ENCODE measurements around the gene LIPT2.

The LIPT2 gene

DNA sequence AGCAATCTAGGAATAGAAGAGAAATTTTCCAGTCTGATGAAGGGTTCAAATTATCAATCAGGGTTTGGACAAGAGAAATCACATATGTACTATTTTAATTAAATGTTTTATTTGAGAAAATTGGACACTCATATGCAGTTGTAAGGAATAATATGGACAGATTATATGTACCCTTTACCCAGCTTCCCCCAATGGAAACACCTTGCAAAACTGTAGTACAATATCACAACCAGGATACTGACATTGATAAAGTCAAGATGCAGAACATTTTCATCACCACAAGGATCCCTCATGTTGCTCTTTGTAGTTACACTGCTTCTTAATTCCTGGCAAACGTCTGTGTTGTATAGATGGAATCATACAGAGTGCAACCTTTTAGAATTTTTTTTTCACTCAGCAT is 1.4 kb upstream of the LIPT2 start:
- DNase-seq (ENCODE audit: low read depth), result no peak

DNA sequence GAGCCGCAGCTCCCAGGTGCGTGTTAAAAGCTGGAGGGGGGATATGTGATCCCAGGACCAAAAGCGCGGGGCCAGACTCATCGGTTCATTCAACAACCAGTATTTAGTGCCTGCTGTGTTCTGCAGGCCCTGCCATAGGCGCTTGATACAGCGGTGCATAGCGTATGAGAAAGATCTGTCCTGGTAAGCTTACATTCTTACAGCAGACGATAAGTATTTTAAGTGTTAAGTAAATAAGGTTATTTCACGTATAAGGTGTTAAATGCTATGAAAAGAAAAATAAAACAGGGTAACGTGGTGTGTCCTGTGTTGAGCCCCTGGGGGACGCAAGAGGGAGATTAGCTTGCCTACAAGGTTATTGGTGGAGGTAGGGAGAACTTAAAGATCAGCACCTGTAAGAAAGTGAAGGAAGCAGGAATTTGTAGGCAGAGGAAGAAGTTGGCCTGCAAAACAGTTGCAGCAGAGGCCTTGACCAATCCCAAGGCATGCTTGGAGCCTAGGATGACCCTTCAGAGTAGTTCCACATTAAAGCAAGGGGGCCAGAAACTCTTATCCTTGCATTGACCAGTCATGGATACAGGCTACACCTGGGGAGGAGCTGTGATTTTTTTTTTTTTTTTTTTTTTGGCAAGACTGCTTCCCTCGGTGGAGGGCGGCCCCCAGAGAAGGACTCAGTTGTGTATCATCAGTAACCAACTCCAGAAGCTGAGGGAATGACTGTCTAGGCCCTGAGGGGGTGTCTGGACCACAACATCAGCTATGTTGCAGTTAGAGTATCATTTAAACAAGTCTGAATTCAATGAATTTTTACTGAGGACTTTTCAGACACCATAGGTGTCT is 487 bp upstream of the LIPT2 start:
- DNase-seq (ENCODE audit: low read depth), result peak; percentile 79

DNA sequence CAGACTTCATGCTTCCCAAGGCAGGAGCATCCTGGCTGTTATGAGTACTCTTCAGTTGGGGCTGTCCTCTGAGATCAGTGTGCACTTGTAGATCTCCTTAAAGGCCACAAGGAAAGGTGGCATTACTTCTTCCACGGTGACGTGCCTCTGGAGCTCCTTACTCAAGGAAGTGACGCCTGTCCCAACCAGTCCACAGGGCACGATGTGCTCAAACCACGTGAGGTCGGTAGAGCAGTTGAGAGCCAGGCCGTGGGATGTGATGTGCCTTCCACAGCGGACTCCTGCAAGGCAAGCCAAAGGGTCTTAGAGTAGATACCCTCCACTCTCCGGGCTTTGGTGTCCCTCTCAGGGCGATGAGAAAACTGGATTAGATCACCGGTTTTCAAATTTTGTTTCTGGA is 1.4 kb downstream of the LIPT2 start:
- DNase-seq (ENCODE audit: low read depth), result no peak

DNA sequence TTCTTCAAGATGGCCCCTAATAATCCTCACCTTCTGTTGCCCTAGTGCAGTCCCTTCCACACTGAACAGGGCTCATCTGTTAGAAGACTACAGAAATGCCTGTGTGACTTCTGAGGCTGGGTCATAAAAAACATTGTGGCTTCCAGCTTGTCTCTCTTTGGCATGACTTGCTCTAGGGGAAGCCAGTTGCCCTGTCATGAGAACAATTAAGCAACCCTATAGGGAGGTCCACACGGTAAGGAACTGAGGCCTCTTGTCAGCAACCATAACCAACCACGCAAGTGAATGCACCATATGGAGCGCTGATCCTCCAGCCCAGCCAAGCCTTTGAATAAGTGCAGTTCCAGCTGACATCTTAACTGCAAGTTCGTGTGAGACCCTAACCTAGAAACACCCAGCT is 2.6 kb downstream of the LIPT2 start:
- DNase-seq (ENCODE audit: low read depth), result no peak

DNA sequence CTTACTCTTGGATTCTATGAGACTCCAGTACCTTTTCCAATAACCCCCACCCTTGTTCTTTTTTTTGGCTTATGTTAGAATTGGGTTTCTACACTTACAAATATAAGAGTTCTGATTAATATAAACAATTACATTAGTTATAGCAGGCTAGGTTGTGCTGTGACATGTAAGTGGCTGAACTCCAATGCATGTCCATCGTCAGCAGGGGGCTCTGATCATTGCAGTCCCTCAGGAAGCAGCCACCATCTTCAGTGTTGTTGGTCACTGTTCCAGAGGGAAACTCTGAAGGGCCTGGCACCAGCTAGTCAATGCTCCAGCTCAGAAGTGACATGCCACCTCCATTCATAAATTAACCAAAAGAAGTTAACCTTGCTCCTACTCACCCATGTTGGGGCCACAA is 5.6 kb downstream of the LIPT2 start:
- DNase-seq (ENCODE audit: low read depth), result peak; percentile 45

DNA sequence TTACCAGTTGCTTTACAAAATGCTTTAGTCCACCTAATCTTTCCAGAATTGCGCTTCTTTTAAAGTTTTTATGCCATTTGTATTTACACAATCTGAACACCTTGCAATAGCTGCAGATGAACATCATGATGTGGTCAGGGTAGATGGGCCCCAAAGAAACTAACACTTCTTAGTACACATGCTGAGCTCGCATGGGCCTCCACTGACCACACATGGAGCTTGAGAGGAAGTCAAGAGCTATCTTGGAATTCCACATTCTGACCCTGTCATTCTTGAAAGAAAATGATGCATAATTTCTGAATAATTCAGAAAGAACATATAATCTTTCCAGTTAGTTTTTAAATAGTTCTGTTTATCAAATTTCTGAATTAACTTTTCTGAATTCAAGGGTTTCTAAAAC is 7.7 kb downstream of the LIPT2 start:
- DNase-seq (ENCODE audit: low read depth), result no peak

DNA sequence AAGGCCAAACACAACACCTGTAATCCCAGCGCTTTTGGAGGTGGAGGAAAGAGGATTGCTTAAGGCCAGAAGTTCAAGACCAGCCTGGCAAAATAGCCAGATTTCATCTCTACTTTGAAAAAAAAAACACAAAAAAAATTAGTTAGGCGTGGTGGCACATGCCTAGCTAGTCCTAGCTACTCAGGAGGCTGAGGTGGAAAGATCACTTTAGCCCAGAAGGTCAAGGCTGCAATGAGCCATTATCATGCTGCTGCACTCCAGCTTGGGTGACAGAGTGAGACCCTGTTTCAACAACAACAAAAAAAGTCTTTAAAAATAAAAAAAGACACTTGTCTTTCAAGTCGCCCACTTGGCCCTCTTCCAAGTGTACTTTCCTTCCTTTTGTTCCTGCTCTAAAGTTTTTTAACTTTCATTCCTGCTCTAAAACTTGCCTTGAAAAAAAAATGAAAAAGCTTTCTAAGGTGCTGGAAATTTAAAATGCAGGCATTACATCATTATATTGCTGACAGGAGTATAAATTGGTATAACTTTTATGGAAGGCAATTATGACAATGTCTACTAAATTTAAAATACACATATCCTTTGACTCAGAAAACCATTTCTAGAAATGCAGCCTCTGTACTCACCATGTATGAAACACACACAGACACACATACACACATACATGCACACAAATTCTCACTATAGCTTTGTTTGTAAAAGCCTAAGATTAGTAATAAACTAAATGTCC is 12.7 kb downstream of the LIPT2 start:
- no peak for DNase-seq (ENCODE audit: low read depth)

DNA sequence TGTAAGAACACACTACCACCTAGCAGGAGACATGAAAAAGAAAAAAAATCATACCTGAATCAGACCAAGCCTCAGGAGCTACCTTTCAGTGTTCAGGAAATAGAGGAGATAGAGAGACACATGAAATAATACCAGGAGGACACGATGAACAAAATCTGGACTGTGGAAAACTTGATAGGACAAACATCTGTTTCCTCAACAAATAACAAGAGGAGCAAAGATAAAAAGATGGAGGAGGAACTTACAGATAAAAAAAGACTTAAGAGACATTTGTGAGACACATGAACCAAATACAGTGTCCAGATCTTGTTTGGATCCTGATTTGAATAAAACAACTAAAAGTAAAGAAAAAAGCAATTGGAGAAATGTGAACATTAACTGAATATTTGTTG is 13.8 kb downstream of the LIPT2 start:
- no peak for DNase-seq (ENCODE audit: low read depth)

DNA sequence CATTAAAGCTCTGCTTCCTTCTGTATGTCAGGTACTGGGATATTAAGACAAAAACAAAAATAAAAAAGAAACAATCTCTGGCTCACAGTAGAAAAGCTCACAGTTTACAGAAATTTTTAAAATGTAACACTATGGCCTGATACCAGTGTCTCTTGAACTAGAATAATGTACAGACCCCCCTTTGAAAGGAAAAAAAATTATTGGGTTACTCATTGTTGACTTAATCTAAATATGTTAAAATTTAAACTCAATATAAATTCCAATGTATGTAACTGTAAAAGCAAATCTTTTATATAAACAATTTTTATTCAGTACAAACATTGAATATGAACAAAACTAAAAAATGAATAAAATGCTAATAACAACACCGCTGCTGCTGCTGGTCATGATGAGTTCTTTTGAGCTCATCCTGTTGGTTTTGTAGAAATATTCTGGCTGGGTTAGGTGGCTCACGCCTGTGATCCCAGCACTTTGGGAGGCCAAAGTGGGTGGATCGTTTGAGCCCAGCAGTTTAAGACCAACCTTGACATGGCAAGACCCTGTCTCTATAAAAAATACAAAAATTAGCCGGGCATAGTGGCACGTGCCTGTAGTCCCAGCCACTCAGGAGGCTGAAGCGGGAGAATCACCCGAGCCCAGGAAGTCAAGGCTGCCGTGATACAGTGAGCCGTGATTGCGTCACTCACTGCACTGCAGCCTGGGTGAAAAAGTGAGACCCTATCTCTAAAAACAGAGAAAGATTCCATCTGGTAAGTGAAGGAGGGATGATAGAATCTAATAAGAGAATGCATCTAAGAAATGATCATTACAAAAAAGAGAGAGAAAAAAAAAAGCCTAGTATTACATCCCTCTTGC is 14.4 kb downstream of the LIPT2 start:
- no peak for DNase-seq (ENCODE audit: low read depth)

DNA sequence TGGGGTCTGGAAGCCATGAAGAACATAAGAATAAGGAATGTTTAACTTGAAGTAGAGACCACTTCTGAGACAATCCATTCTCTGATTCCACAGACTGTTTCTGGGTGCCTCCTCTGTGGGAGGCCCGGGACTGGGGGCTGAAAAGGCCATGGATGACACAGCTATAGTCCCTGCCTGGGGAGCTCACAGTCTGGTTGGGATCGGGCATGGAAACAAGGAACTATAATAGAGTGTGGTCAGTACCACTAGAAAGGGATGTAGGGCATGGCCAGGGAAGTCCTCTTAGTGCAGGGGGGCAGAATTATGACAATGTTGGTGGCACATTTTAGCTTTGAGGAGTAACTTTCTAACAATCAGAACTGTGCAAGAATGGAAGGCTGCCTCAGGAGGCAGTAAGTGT is 17.0 kb downstream of the LIPT2 start:
- no peak for DNase-seq (ENCODE audit: low read depth)

DNA sequence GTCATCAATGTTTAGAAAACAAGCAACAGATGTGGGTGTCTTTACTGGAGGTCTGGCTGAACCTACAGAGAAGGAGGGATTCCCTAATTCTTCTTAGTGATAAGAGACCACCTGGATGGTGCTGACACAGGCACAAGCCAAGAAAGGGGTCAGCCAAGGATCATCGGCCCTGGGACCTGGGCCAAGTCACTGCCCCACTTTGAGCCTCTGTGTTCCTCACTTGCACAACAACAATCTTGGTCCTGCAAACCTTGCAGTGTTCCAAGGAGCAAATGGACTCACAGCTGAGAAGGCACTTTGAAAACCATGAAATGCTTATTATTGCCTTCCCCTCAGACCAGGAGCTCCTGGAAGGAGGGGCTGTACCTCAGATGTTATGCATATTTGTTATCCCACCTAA is 19.2 kb downstream of the LIPT2 start:
- no peak for DNase-seq (ENCODE audit: low read depth)

DNA sequence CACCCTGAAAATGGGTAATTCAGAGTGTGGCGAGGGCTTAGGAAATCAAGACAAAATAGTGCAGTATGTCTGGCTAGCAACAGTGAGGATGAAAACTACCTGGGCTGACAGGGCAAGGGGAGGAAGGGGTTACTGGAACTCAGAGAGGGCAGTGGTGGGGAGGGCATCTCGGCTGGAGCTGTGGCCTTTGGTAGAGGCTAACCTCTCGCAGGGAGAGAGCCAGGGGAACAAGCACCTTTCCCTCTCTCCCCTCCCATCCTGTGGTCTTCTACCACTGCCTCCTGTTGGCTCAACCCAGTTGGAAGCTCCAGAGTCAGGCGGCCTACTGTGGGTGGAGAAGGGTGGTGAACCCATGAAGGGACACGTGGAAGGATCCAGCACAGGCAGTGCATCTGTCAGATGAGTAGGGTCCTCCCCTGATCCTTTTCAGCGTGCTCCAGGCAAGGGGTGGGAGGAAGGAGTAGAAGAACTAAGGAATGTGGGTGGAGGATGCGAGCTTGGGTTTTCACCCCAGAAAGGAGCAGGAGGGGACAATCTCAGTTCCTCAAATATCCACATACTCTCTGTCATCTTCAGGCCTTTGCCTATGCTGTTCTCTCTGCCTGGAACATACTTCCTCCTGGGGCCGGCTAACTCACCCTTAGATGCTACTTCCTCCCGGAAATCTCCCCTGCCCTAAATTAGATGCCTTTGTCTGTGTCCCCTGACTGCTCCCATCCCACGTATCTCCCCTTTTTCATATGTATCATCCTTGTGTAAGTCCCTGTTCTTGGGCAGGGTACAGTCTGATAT is 19.9 kb downstream of the LIPT2 start:
- no peak for DNase-seq (ENCODE audit: low read depth)

DNA sequence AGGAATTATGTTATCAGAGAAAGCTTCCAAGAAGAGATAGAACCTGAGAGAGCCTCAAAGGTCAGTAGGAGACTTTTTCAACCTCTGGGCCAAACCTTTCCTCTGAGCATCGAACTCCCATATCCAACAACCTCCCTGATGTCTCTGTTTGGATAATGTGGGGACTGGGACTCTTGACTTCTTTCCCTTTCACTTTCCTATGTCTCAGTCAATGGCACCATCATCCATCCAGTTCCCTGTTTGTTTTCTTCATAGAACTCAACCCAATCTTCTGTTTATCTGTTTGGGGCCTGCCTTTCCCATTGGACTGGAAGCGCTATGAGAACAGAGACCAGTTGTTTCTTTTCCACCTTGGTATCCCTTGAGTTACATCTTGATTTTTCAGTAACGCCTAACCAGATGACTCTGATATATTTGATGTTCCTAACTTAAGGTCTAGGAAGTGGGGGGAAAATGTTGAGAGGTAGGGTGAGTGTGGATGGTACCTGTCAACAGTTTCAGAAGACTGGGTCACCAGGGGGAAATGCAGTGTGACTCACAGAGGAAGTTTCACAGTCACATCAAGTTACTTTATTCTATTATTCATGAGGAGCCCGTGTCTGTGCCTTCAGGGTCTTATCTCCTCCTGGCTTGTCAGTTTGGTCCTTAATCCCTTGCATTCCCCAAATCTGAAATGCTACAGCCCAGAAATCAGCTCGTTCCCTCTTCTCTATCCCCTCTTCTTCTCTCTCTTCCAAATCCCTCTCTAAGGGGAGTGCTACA is 21.7 kb downstream of the LIPT2 start:
- DNase-seq (ENCODE audit: low read depth), result no peak

DNA sequence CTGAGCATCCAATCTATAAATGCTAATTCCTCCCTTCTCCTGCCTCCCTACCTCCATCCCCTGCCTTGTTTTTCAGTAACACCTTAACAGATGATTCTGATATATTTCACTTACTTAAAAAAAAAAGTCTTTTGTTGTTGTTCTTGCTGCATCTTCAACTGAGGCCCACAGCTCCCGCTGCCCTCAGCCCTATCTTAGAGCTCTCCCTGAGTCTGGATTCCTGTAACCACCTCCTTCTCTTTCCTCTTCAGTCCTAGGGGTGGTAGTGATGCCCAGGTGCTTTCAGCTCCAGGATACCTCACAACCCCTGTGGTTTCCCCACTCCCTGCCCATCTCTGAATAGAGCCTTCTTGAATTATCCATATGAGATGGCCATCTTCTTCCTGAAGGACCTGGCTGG is 22.5 kb downstream of the LIPT2 start:
- no peak for DNase-seq (ENCODE audit: low read depth)

DNA sequence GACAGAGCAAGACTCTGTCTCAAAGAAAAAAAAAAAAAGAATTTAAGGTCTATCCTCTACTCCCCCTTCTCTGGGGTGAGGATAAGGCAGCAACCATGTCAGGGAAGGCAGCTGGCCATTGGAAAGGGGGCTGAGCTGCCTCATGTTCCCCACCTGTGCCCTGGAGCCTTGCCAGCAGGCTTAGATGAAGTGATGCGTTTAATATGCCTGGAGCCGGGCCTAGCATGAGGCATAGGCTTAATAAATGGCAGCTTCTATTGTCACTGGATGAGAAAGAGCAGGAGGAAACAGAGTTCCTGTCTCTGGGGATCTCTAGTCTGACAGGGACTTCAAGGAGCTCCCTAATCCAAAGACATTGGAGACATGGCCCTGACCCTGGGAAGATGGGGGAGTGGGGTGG is 23.0 kb downstream of the LIPT2 start:
- DNase-seq (ENCODE audit: low read depth), result no peak

DNA sequence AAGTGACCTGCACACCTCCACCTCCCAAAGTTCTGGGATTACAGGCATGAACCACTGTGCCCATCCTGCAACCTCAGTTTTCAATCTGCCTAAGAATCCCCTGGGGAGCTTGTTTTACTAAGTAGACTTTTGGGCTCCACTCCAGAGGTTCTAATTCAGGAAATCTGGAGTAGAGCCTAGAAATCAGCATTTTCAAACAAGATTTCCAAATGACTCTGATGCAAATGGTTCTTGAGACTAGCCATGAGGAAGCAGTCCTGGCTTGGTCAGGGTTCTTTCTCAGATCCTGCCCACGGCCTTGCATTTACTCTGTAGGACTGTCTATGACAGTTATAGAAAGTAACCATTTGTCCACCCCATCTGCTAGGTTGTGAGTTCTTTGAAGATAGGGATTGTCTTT is 24.6 kb downstream of the LIPT2 start:
- DNase-seq (ENCODE audit: low read depth), result no peak

DNA sequence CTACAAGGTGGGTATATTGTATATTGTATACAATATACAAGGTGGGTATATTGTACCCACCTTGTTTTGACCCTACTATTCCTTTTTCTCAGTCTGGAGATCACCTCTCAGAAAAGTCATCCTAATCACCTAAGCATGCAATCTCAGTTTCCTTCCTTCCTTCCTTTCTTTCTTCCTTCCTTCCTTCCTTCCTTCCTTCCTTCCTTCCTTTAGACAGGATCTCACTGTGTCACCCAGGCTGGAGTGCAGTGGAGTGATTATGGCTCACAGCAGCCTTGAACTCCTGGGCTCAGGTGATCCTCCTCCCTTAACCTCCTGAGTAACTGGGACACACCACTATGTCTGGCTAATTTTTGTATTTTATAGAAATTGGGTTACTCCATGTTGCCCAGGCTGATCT is 25.0 kb downstream of the LIPT2 start:
- no peak for DNase-seq (ENCODE audit: low read depth)

DNA sequence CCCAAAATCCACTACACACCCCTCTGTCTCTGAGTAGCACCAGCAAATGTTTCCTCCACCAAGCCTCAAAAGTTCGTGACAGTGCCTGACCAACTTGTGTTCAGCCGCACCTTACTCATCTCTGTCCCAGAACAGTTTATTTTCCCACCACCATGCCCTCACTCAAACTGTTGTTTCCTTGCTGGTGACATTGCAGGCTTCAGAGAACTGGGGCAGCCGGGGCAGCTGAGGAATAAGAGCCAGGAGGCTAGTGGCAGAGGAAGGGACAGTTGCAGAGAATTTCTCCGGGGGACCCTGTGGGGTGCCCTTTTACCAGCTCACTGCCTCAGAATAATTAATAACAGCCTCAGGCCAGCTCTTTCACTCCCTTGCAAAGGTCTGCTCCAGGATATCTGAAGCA is 25.5 kb downstream of the LIPT2 start:
- DNase-seq (ENCODE audit: low read depth), result no peak

DNA sequence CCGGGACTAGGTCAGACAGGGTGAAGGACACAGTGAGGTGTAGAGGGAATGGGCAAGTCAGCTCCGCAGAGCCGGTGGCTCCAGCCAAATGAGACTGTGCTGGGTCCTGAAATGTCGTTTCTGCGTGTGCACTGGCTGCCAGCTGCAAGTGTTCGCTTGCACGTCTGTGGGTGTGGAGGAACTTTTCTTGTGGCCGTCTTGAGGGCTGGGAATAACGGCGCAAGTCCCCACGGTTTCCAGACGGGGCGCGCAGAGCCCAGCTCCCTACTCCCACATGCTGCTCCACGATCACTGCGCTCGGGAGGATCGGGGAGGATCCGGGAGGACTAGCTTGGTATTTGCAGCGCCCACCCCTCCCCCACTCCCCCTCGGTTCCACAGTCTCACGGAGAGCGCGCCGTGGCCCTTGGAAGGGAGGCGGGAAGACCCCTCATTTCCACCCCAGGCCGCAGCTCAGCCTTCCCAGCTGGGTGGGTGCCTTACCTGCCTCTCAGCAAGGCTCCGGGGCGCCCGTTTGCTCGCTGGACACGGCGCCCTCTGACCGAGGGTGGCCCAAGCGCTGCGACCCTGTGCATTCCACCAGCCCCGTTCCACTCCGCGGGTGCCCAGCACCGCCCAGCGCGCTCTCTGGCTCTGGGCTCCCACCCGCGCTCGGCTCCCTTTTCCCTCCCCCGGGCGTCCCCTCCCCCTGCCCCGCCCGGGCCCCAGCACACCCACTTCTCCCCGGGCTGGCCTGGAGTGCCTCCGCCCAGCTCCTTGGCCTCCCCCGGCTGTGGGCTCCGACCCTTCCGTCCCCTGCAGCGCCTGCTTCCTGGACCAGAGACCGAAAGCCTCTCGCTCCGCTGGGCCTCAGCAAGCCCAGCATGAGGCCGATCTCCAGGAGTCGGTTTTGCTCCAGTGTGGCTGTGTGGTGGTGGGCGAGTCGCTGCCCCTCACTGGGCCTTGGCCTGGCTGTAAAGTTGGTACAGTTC is 26.3 kb downstream of the LIPT2 start, which contains the start of gene KCNE3:
Gene KCNE3 (minus strand): TSS at position 634 of the 970 bp plus-strand sequence. CDS start 9,986 bp downstream, outside the sequence.
- DNase-seq (ENCODE audit: low read depth), result no peak

DNA sequence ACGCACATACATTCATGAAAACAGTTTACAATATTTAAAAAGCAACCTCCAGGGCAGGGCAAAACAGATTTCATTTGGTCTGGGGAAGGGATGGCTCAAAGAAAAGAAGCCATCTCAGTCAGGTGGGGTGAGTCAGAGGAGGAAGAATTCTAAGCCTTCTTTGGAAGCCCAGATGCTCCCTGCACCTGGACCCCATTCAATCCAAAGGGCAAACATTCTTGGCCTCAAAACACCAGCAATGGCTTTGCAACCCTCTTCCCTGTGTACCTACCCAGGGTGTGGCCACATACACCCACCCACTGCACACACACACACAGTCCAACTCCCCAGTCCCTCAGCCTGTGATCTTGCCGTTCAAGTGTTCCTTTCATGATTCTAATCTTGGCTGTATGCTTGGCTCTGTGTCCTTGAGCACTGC is 28.2 kb downstream of the LIPT2 start:
- DNase-seq (ENCODE audit: low read depth), result no peak
